ENCODE measurements around the gene MYBPC2. TPM values are rescaled to one million over a fixed set of nuclear protein-coding genes. Genes with fewer than 3 reads are reported as not detected.

The MYBPC2 gene
- total and polyA plus RNA-seq, 2 of the 4 experiments (the other 2 are of a cell fraction): not detected

GRCh38 chr19:50413531-50413930 lies 19.2 kb upstream of the MYBPC2 start:
- Histone ChIP-seq H2AK9ac (replicated peaks; ENCODE audit: low read depth, low read length, poor library complexity) (no peak overlapping the region), H3K18ac (ENCODE audit: low read depth, low read length) (no peak overlapping the region), H3K56ac (ENCODE audit: extremely low read depth, insufficient read depth, low read length) (no peak overlapping the region), H3K79me1 (ENCODE audit: low read depth in 1 of 2, low read length in 2 of 2) (no peaks in the 10 kb centered on the region), H3K27me3 (ENCODE audit: control insufficient read depth, insufficient read depth, low read length) (peaks cover 2% of the 10 kb centered on the region; the same call in 1 of the 2 replicates), H2BK5ac (ENCODE audit: low read depth, low read length, poor library complexity, severe bottlenecking) (no peak overlapping the region), H4K5ac (ENCODE audit: low read depth, low read length) (no peak overlapping the region), H2BK120ac (ENCODE audit: low read depth, low read length) (no peak overlapping the region), H4K91ac (ENCODE audit: insufficient read depth, low read depth, low read length) (no peak overlapping the region), H3K4me3 (ENCODE audit: insufficient read depth, low read depth, low read length) (no peak overlapping the region), H3K9me1 (ENCODE audit: insufficient read depth, low read length) (no peaks in the 10 kb centered on the region), H2BK20ac (ENCODE audit: low read depth, low read length) (no peak overlapping the region), H2AFZ (replicated peaks; ENCODE audit: low read length, poor library complexity) (peak overlapping the region; percentile 32), H2AK5ac (ENCODE audit: low read depth, low read length) (no peak overlapping the region), H3K4me1 (ENCODE audit: control insufficient read depth, insufficient read depth, low read length) (no peaks in the 10 kb centered on the region), H2BK15ac (ENCODE audit: low read depth, low read length) (no peak overlapping the region), H3K9ac (ENCODE audit: low read depth, low read length) (no peak overlapping the region), H3K23ac (ENCODE audit: low read depth, low read length) (no peak overlapping the region), H3K27ac (ENCODE audit: insufficient read depth, low read length) (no peak overlapping the region), H3K14ac (replicated peaks; ENCODE audit: low read depth, low read length) (no peak overlapping the region), H3K4ac (ENCODE audit: low read depth, low read length) (no peak overlapping the region), H4K8ac (ENCODE audit: low read depth in 2 of 2, low read length in 2 of 2) (no peak overlapping the region), H4K20me1 (ENCODE audit: insufficient read depth, low read length) (no peaks in the 10 kb centered on the region), H3K4me2 (ENCODE audit: low read depth, low read length) (no peak overlapping the region), H3K36me3 (ENCODE audit: control insufficient read depth, insufficient read depth, low read length) (peaks cover 7% of the 10 kb centered on the region), H3K9me3 (ENCODE audit: control insufficient read depth, insufficient read depth, low read length) (no peaks in the 10 kb centered on the region)
- intact Hi-C loops (cut with micrococcal nuclease): no loop called here
- POLR2A ChIA-PET (ENCODE audit: unreplicated experiment): no interaction called here
- CTCF ChIA-PET: no interaction called here
- no peak for DNase-seq
- WGBS, 2 experiments (ENCODE audit: extremely low coverage in 2 of 2, insufficient read length in 1 of 2): no CpG with 5 or more reads among the region's 21 CpGs
- no TSS peak for BruUV-seq (replicated peaks)
- in situ Hi-C loops (cut with MboI; ENCODE audit: low sequenced_read_pairs): no loop called here
- TF ChIP-seq CTCF (conservative IDR thresholded peaks at IDR 0.05; ENCODE audit: low read depth, low read length) (no peak), NFE2L2 (IDR thresholded peaks at IDR 0.05; ENCODE audit: low read depth, low read length) (no peak), ELK1 (IDR thresholded peaks at IDR 0.05; ENCODE audit: borderline replicate concordance, low read depth, low read length) (no peak), MAFK (IDR thresholded peaks at IDR 0.05; ENCODE audit: low read depth, low read length) (no peak), CEBPB (IDR thresholded peaks at IDR 0.05; ENCODE audit: low read depth, low read length) (no peak)
- dilution Hi-C loops (cut with HindIII; ENCODE audit: low sequenced_read_pairs, unreplicated experiment): no loop called here
- no peak for ATAC-seq (ENCODE audit: low read depth)
